Aorta (tissue), 5 donors: Measurements from ENCODE around the gene PCBP3. TPM values are rescaled to one million over a fixed set of nuclear protein-coding genes. Genes with fewer than 3 reads are reported as not detected.

Experiments used
- ATAC-seq: fragments of 200-7000 bp; cut with Tn5 transposase; one replicate; pipeline ENCODE4 v1.9.1; 2022; ENCODE audit warnings: moderate library complexity; ENCODE audit not compliant: low FRiP score
- DNase-seq, 2 donors: peaks; one replicate each; pipeline ENCODE4 v3.0.0-alpha.2; 2020
- H3K27ac ChIP-seq, 2 donors: one replicate each; pipeline ENCODE4 v1.5.1; 2013; ENCODE audit warnings: low read length in 2 of 2, mild to moderate bottlenecking in 2 of 2, moderate library complexity in 2 of 2, control low read depth in 1 of 2, inconsistent platforms in 1 of 2, low read depth in 1 of 2
- H3K27me3 ChIP-seq, 2 donors: one replicate each; pipeline ENCODE4 v1.6.1; 2013; ENCODE audit warnings: control low read depth in 1 of 2, low read length in 1 of 2, mild to moderate bottlenecking in 1 of 2, moderate library complexity in 1 of 2; ENCODE audit not compliant: insufficient read depth in 2 of 2, control insufficient read depth in 1 of 2
- H3K36me3 ChIP-seq, 2 donors: one replicate each; pipeline ENCODE4 v1.6.1; 2013; ENCODE audit warnings: control low read depth in 1 of 2, low read length in 1 of 2, mild to moderate bottlenecking in 1 of 2; ENCODE audit not compliant: insufficient read depth in 2 of 2, control insufficient read depth in 1 of 2
- H3K4me1 ChIP-seq, 2 donors: one replicate each; pipeline ENCODE4 v1.6.1; 2013; ENCODE audit warnings: low read length in 2 of 2, control low read depth in 1 of 2, mild to moderate bottlenecking in 1 of 2, moderate library complexity in 1 of 2; ENCODE audit not compliant: insufficient read depth in 2 of 2, control insufficient read depth in 1 of 2
- H3K4me3 ChIP-seq, 2 donors: one replicate each; pipeline ENCODE4 v1.5.1; 2013; ENCODE audit warnings: low read length in 2 of 2, control low read depth in 1 of 2, mild to moderate bottlenecking in 1 of 2
- H3K9me3 ChIP-seq: one replicate; pipeline ENCODE4 v1.6.1; 2013; ENCODE audit warnings: mild to moderate bottlenecking, low read length; ENCODE audit not compliant: control insufficient read depth
- WGBS, 2 donors: extraction: QIAGEN DNeasy Blood & Tissue Kit; methylation state at CpG; one replicate each; pipeline ENCODE4 v1.1.7; 2013; 5-methylcytosine and 5-hydroxymethylcytosine counted together
- intact Hi-C, 2 donors: fragments of 100-400 bp; cut with DNase I; formaldehyde crosslinking; loops; one replicate each; pipeline versions ENCODE4 v1.14.2 to v1.15.0; 2022
- polyA plus RNA-seq, 2 donors: library from polyadenylated mRNA; stranded (reverse); fragments of 200-250 nt; gene quantifications; one replicate each; pipeline ENCODE4 v1.2.3, GENCODE V29; 2013
- total RNA-seq, 2 donors: library from RNA; stranded (reverse); fragmentation: NEBNext Ultra II Directional; extraction: Animal tissue kit (Norgen Biotek cat#: 25700); gene quantifications; one replicate each; pipeline ENCODE4 v1.2.1, GENCODE V29; 2021
- donor health status: healthy with polysubstance abuse.
- donor health status: Bipolar disorder and iron deficiency.
- donor health status: DM: no; HTN: no; CAD: no.
- donor health status: DM: no; HTN: no; CAD: no.
- donor health status: DM: yes; HTN: yes; CAD: no.

Gene PCBP3
- total and polyA plus RNA-seq, 4 donors: 3.6 to 15.0 (median 7.0) TPM; not detected in 1

- Histone ChIP-seq H3K36me3 (peaks cover 0 to 4% of the 10 kb centered on the region in 2 donors), H3K27ac (peak overlapping the region; percentile 65 to 76), H3K9me3 (no peaks in the 10 kb centered on the region), H3K27me3 (no peaks in the 10 kb centered on the region), H3K4me1 (no peaks in the 10 kb centered on the region), H3K4me3 (no peak overlapping the region)
- intact Hi-C loops: loop anchor here in 1 of 2 donors (2.0 kb wide), 1 partner anchor 77 kb away; no protein-coding TSS in a partner anchor
- 52 to 57% methylated on average over 2 of the region's 2 CpGs for WGBS, 2 donors
- ATAC-seq (no peak), DNase-seq (no peak)
Measured at GRCh38 chr21:45980271-45980670, 336.7 kb downstream of the PCBP3 start.

GRCh38 chr21:45980697-45981096 is 337.2 kb downstream of the PCBP3 start:
- no peak for ATAC-seq
- intact Hi-C loops: loop anchor here in 1 of 2 donors (1.0 to 2.0 kb wide), 2 partner anchors 7 to 76 kb away; no protein-coding TSS in a partner anchor
- no peak for DNase-seq
- Histone ChIP-seq H3K9me3 (no peaks in the 10 kb centered on the region), H3K36me3 (peaks cover 0 to 6% of the 10 kb centered on the region in 2 donors), H3K27me3 (no peaks in the 10 kb centered on the region), H3K27ac (peak overlapping the region; percentile 65 to 76), H3K4me3 (peak overlapping the region in 1 of 2 donors; percentile 43), H3K4me1 (no peaks in the 10 kb centered on the region)

GRCh38 chr21:45981151-45982091 is 337.9 kb downstream of the PCBP3 start, which contains the start of gene COL6A1:
Gene COL6A1 (plus strand): TSS chr21:45981770. CDS start chr21:45981851, 81 bp downstream.
- H3K4me1 ChIP-seq: no peaks in the 10 kb centered on the region
- DNase-seq: peak; percentile 92 to 93
- intact Hi-C loops: loop anchor here in 1 of 2 donors (1.0 to 2.0 kb wide), 2 partner anchors 8 to 75 kb away; no protein-coding TSS in a partner anchor

GRCh38 chr21:45982092-45982757 is 338.7 kb downstream of the PCBP3 start:
- peak; percentile 63 to 84 for DNase-seq
- H3K27ac ChIP-seq: peak overlapping the region; percentile 43 to 61
- no peaks in the 10 kb centered on the region for H3K27me3 ChIP-seq
- no peaks in the 10 kb centered on the region for H3K4me1 ChIP-seq
- H3K36me3 ChIP-seq: peaks cover 0 to 9% of the 10 kb centered on the region in 2 donors
- intact Hi-C loops: no loop called here
- ATAC-seq: peak; percentile 27
- 1% methylated on average over 42 to 45 of the region's 45 CpGs for WGBS, 2 donors
- no peaks in the 10 kb centered on the region for H3K9me3 ChIP-seq
- peak overlapping the region; percentile 85 to 97 for H3K4me3 ChIP-seq

More at GRCh38 chr21:45981151-45982091, 337.9 kb downstream of the PCBP3 start, which contains the start of gene COL6A1:
- no peaks in the 10 kb centered on the region for H3K27me3 ChIP-seq
- WGBS, 2 donors: 0% methylated on average over 40 to 52 of the region's 63 CpGs
- peaks cover 0 to 9% of the 10 kb centered on the region in 2 donors for H3K36me3 ChIP-seq
- peak within 1 kb of the TSS; percentile 85 to 97 for H3K4me3 ChIP-seq
- peak within 1 kb of the TSS; percentile 65 to 76 for H3K27ac ChIP-seq
- no peaks in the 10 kb centered on the region for H3K9me3 ChIP-seq
- ATAC-seq: peak; percentile 79

- no peaks in the 10 kb centered on the region for H3K27me3 ChIP-seq
- ATAC-seq (peak; percentile 20), DNase-seq (peak; percentile 55 to 77)
- no peaks in the 10 kb centered on the region for H3K9me3 ChIP-seq
- 4 to 7% methylated on average over 45 of the region's 45 CpGs for WGBS, 2 donors
- H3K36me3 ChIP-seq: peaks cover 0 to 9% of the 10 kb centered on the region in 2 donors
- no peaks in the 10 kb centered on the region for H3K4me1 ChIP-seq
- peak overlapping the region; percentile 85 to 97 for H3K4me3 ChIP-seq
- peak overlapping the region in 1 of 2 donors; percentile 11 for H3K27ac ChIP-seq
- intact Hi-C loops: no loop called here
Measured at GRCh38 chr21:45982758-45983648, 339.5 kb downstream of the PCBP3 start.

GRCh38 chr21:45983649-45983965 is 340.1 kb downstream of the PCBP3 start:
- Histone ChIP-seq H3K27ac (no peak overlapping the region), H3K9me3 (no peaks in the 10 kb centered on the region), H3K4me1 (no peaks in the 10 kb centered on the region), H3K4me3 (peak overlapping the region in 1 of 2 donors; percentile 97), H3K36me3 (peaks cover 0 to 9% of the 10 kb centered on the region in 2 donors), H3K27me3 (no peaks in the 10 kb centered on the region)
- DNase-seq: no peak
- intact Hi-C loops: no loop called here
- WGBS, 2 donors: 45 to 64% methylated on average over 13 of the region's 13 CpGs
- ATAC-seq: no peak

GRCh38 chr21:45983981-45984551 is 340.5 kb downstream of the PCBP3 start:
- ATAC-seq (no peak), DNase-seq (peak; percentile 64 to 81)
- intact Hi-C loops: no loop called here
- H3K27ac ChIP-seq: peak overlapping the region in 1 of 2 donors; percentile 37
- no peak overlapping the region for H3K4me3 ChIP-seq
- 84 to 86% methylated on average over 34 to 38 of the region's 38 CpGs for WGBS, 2 donors
- H3K9me3 ChIP-seq: no peaks in the 10 kb centered on the region
- peaks cover 0 to 9% of the 10 kb centered on the region in 2 donors for H3K36me3 ChIP-seq
- H3K4me1 ChIP-seq: no peaks in the 10 kb centered on the region
- no peaks in the 10 kb centered on the region for H3K27me3 ChIP-seq
